ENCODE measurements around the gene DNAJC21. TPM values are rescaled to one million over a fixed set of nuclear protein-coding genes. Genes with fewer than 3 reads are reported as not detected.
A peak's percentile ranks its signal among the peaks of the same experiment; 100 is the strongest.

DNAJC21 gene
- total and polyA plus RNA-seq, 2 donors (not counting 1 experiment from before 2014, with no cell fraction given): 60.4 to 64.4 TPM

GRCh38 chr5:34914671-34915138 is 14.7 kb upstream of the DNAJC21 start:
- Histone ChIP-seq H3K27me3 (ENCODE audit: control insufficient read depth, insufficient read depth, low read length) (no peaks in the 10 kb centered on the region), H3K9me3 (ENCODE audit: control insufficient read depth, insufficient read depth, low read depth, low read length) (no peaks in the 10 kb centered on the region), H2AFZ (ENCODE audit: low read length) (peak overlapping the region; percentile 27), H3K4me3 (replicated peaks in 1 of 4; ENCODE audit: control extremely low read depth in 1 of 4, insufficient read depth in 1 of 4, low read depth in 3 of 4, low read length in 4 of 4) (peak overlapping the region; percentile 65 to 99 (median 95)), H4K20me1 (ENCODE audit: control insufficient read depth, extremely low read depth, insufficient read depth, low read length) (no peaks in the 10 kb centered on the region), H3K79me2 (ENCODE audit: control insufficient read depth, insufficient read depth, low read length) (peaks cover 69% of the 10 kb centered on the region), H3K9ac (ENCODE audit: insufficient read depth, low read length) (peak overlapping the region; percentile 80), H3K36me3 (ENCODE audit: control insufficient read depth, insufficient read depth, low read length) (peaks cover 8% of the 10 kb centered on the region), H3K27ac (ENCODE audit: insufficient read depth, low read length) (peak overlapping the region; percentile 75), H3K4me1 (ENCODE audit: control insufficient read depth, extremely low read depth, insufficient read depth, low read length) (peaks cover 4% of the 10 kb centered on the region), H3K4me2 (ENCODE audit: extremely low read depth, insufficient read depth, low read length) (peak overlapping the region; percentile 94)
- no peak for TF ChIP-seq CTCF (conservative IDR thresholded peaks at IDR 0.05 in 1 of 2, IDR thresholded peaks at IDR 0.05 in 1 of 2; ENCODE audit: low read depth in 1 of 2, low read length in 2 of 2)
- peak in 1 of 2 donors; percentile 45 for DNase-seq (ENCODE audit: low read depth in 2 of 2)

GRCh38 chr5:34915139-34915855 is 14.1 kb upstream of the DNAJC21 start, which contains the start of the genes BRIX1 and RAD1:
TSS of gene BRIX1 (plus strand) at chr5:34915711. CDS start at chr5:34915739, 28 bp downstream.
TSS of gene RAD1 (minus strand) at chr5:34915504. CDS start at chr5:34914892, 612 bp downstream.
- Histone ChIP-seq H3K4me2 (ENCODE audit: extremely low read depth, insufficient read depth, low read length) (peak within 1 kb of the TSS; percentile 94), H3K27ac (ENCODE audit: insufficient read depth, low read length) (peak within 1 kb of the TSS; percentile 75), H3K4me3 (replicated peaks in 1 of 4; ENCODE audit: control extremely low read depth in 1 of 4, insufficient read depth in 1 of 4, low read depth in 3 of 4, low read length in 4 of 4) (peak within 1 kb of the TSS; percentile 65 to 99 (median 95)), H3K36me3 (ENCODE audit: control insufficient read depth, insufficient read depth, low read length) (peaks cover 8% of the 10 kb centered on the region), H3K79me2 (ENCODE audit: control insufficient read depth, insufficient read depth, low read length) (peaks cover 70% of the 10 kb centered on the region), H3K27me3 (ENCODE audit: control insufficient read depth, insufficient read depth, low read length) (no peaks in the 10 kb centered on the region), H3K4me1 (ENCODE audit: control insufficient read depth, extremely low read depth, insufficient read depth, low read length) (peaks cover 4% of the 10 kb centered on the region), H4K20me1 (ENCODE audit: control insufficient read depth, extremely low read depth, insufficient read depth, low read length) (no peaks in the 10 kb centered on the region), H3K9ac (ENCODE audit: insufficient read depth, low read length) (peak within 1 kb of the TSS; percentile 80), H3K9me3 (ENCODE audit: control insufficient read depth, insufficient read depth, low read depth, low read length) (no peaks in the 10 kb centered on the region), H2AFZ (ENCODE audit: low read length) (peak within 1 kb of the TSS; percentile 88)
- no peak for TF ChIP-seq EZH2 (IDR thresholded peaks at IDR 0.05; ENCODE audit: low read length, missing control alignments)
- TF ChIP-seq CTCF (conservative IDR thresholded peaks at IDR 0.05 in 1 of 2, IDR thresholded peaks at IDR 0.05 in 1 of 2; ENCODE audit: low read depth in 1 of 2, low read length in 2 of 2): peak in 1 of 2 donors; percentile 8
- DNase-seq (ENCODE audit: low read depth in 2 of 2): peak; percentile 98

- Histone ChIP-seq H3K4me3 (replicated peaks in 1 of 4; ENCODE audit: control extremely low read depth in 1 of 4, insufficient read depth in 1 of 4, low read depth in 3 of 4, low read length in 4 of 4) (peak overlapping the region; percentile 65 to 99 (median 95)), H4K20me1 (ENCODE audit: control insufficient read depth, extremely low read depth, insufficient read depth, low read length) (no peaks in the 10 kb centered on the region), H3K36me3 (ENCODE audit: control insufficient read depth, insufficient read depth, low read length) (peaks cover 7% of the 10 kb centered on the region), H3K9me3 (ENCODE audit: control insufficient read depth, insufficient read depth, low read depth, low read length) (no peaks in the 10 kb centered on the region), H3K27me3 (ENCODE audit: control insufficient read depth, insufficient read depth, low read length) (no peaks in the 10 kb centered on the region), H3K79me2 (ENCODE audit: control insufficient read depth, insufficient read depth, low read length) (peaks cover 71% of the 10 kb centered on the region), H3K4me1 (ENCODE audit: control insufficient read depth, extremely low read depth, insufficient read depth, low read length) (peaks cover 4% of the 10 kb centered on the region), H2AFZ (ENCODE audit: low read length) (peak overlapping the region; percentile 88), H3K9ac (ENCODE audit: insufficient read depth, low read length) (peak overlapping the region; percentile 80), H3K27ac (ENCODE audit: insufficient read depth, low read length) (peak overlapping the region; percentile 75), H3K4me2 (ENCODE audit: extremely low read depth, insufficient read depth, low read length) (peak overlapping the region; percentile 92)
- TF ChIP-seq CTCF (conservative IDR thresholded peaks at IDR 0.05 in 1 of 2, IDR thresholded peaks at IDR 0.05 in 1 of 2; ENCODE audit: low read depth in 1 of 2, low read length in 2 of 2) (no peak), EZH2 (IDR thresholded peaks at IDR 0.05; ENCODE audit: low read length, missing control alignments) (no peak)
- peak in 1 of 2 donors; percentile 8 for DNase-seq (ENCODE audit: low read depth in 2 of 2)
Observed at GRCh38 chr5:34915856-34916192, 13.5 kb upstream of the DNAJC21 start.

All from fibroblast of lung (primary cell).